ENCODE results near the gene SLC35A5. TPM values are rescaled to one million over a fixed set of nuclear protein-coding genes. Genes with fewer than 3 reads are reported as not detected.

Gene SLC35A5
- total RNA-seq, 1 donor, result 58.3 TPM

DNA sequence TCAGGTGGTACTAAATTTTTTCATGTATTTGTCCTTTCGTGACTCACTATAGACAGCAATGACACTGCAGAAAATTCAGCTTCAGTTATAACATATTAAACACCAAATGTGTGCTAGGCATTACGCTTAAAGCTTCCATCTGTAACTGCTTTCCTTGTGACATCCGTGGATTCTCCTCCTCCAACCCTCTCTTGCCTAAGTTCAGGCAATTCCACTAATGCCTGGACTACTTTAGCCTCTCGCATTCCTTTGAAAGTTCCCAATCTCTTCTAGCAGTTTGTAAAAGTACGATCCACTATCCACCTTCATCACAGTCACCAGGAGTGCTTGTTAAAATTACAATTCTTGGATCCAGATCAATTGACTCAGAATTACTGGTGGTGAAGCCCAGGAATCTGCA lies 61.4 kb downstream of the SLC35A5 start:
- no peak for TF ChIP-seq CTCF (IDR thresholded peaks at IDR 0.05; ENCODE audit: extremely low read depth, low read depth, low read length)
- H3K27me3 ChIP-seq (ENCODE audit: insufficient read depth, low read length), result no peaks in the 10 kb centered on the region

GRCh38 chr3:112623717-112624116 lies 61.9 kb downstream of the SLC35A5 start:
- no peak overlapping the region for H2AFZ ChIP-seq (ENCODE audit: low read length)
- H3K9me3 ChIP-seq (ENCODE audit: low read depth, low read length), result no peaks in the 10 kb centered on the region
- peaks cover 27% of the 10 kb centered on the region for H4K20me1 ChIP-seq (ENCODE audit: insufficient read depth, low read length)
- H3K4me2 ChIP-seq (ENCODE audit: insufficient read depth, low read length), result no peak overlapping the region
- peaks cover 94% of the 10 kb centered on the region for H3K36me3 ChIP-seq (ENCODE audit: insufficient read depth, low read length)
- H3K4me3 ChIP-seq (ENCODE audit: insufficient read depth, low read length), result no peak overlapping the region
- no peak for TF ChIP-seq CTCF (IDR thresholded peaks at IDR 0.05; ENCODE audit: extremely low read depth, low read depth, low read length)
- H3K79me2 ChIP-seq (ENCODE audit: insufficient read depth, low read length), result peaks cover 69% of the 10 kb centered on the region
- peaks cover 35% of the 10 kb centered on the region for H3K4me1 ChIP-seq (ENCODE audit: insufficient read depth, low read length)
- DNase-seq (ENCODE audit: insufficient read length, low spot score, missing footprints), result no peak
- H3K27me3 ChIP-seq (ENCODE audit: insufficient read depth, low read length), result no peaks in the 10 kb centered on the region
- H3K27ac ChIP-seq (ENCODE audit: low read depth, low read length), result peak overlapping the region; percentile 43

More for the DNA sequence above, 61.4 kb downstream of the SLC35A5 start:
- no peaks in the 10 kb centered on the region for H3K9me3 ChIP-seq (ENCODE audit: low read depth, low read length)
- H2AFZ ChIP-seq (ENCODE audit: low read length), result no peak overlapping the region
- H3K4me1 ChIP-seq (ENCODE audit: insufficient read depth, low read length), result peaks cover 35% of the 10 kb centered on the region
- peaks cover 64% of the 10 kb centered on the region for H3K79me2 ChIP-seq (ENCODE audit: insufficient read depth, low read length)
- DNase-seq (ENCODE audit: insufficient read length, low spot score, missing footprints), result no peak
- peaks cover 94% of the 10 kb centered on the region for H3K36me3 ChIP-seq (ENCODE audit: insufficient read depth, low read length)
- H3K27ac ChIP-seq (ENCODE audit: low read depth, low read length), result peak overlapping the region; percentile 43
- peaks cover 27% of the 10 kb centered on the region for H4K20me1 ChIP-seq (ENCODE audit: insufficient read depth, low read length)
- H3K4me2 ChIP-seq (ENCODE audit: insufficient read depth, low read length), result no peak overlapping the region
- H3K4me3 ChIP-seq (ENCODE audit: insufficient read depth, low read length), result no peak overlapping the region

DNA sequence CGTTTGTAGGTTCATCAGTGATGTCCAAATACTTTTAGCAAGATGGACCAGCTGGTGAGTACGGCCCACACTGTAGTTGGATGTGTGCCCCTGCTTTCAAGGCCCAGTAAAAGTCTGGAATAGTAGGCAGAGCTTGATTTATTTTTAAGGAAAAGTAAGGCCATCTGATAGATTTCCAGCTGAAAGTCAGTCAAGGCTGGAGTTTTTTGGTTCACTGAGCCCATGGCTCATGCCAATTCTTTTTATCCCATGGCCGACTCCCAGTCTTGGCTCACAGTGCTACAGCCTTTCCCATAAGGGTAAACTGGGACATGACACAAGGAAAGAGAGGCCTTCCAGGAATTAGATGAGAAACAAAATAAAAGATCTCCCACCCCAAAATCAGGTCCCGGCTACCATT lies 65.6 kb downstream of the SLC35A5 start:
- no peak overlapping the region for H3K4me3 ChIP-seq (ENCODE audit: insufficient read depth, low read length)
- peak overlapping the region; percentile 14 for H3K27ac ChIP-seq (ENCODE audit: low read depth, low read length)
- no peaks in the 10 kb centered on the region for H3K9me3 ChIP-seq (ENCODE audit: low read depth, low read length)
- no peak for TF ChIP-seq CTCF (IDR thresholded peaks at IDR 0.05; ENCODE audit: extremely low read depth, low read depth, low read length)
- H3K4me2 ChIP-seq (ENCODE audit: insufficient read depth, low read length), result no peak overlapping the region
- no peak overlapping the region for H2AFZ ChIP-seq (ENCODE audit: low read length)
- peaks cover 55% of the 10 kb centered on the region for H3K4me1 ChIP-seq (ENCODE audit: insufficient read depth, low read length)
- peaks cover 78% of the 10 kb centered on the region for H3K79me2 ChIP-seq (ENCODE audit: insufficient read depth, low read length)
- H3K36me3 ChIP-seq (ENCODE audit: insufficient read depth, low read length), result peaks cover 93% of the 10 kb centered on the region
- H3K27me3 ChIP-seq (ENCODE audit: insufficient read depth, low read length), result no peaks in the 10 kb centered on the region
- peaks cover 37% of the 10 kb centered on the region for H4K20me1 ChIP-seq (ENCODE audit: insufficient read depth, low read length)
- no peak for DNase-seq (ENCODE audit: insufficient read length, low spot score, missing footprints)

DNA sequence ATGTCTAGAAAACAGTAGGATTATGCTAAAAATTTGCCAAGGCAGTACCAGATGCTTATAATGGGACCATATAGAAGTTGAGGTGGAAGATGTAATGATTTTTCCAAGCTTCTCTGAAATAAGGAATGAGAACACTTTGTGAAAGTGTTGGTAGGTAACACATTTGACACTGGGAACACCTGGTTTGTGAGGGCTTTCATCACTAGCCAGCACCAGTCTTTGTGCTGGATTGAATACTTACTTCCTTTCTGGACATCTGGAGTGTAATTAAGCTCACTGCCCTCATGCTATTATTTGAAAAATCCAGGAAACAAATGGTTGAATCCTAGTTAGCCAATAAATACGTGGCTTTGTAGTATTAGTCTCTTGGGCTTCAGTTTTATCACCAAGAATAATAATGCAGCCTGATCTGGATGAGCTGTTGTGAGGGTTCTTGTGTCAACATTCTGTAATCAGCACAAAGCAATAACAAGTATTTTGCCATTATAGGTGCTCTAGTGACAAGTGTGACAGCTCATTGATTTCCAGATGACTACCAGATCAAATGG lies 66.1 kb downstream of the SLC35A5 start:
- Histone ChIP-seq H3K4me3 (ENCODE audit: insufficient read depth, low read length) (no peak overlapping the region), H3K36me3 (ENCODE audit: insufficient read depth, low read length) (peaks cover 95% of the 10 kb centered on the region), H4K20me1 (ENCODE audit: insufficient read depth, low read length) (peaks cover 40% of the 10 kb centered on the region), H3K4me1 (ENCODE audit: insufficient read depth, low read length) (peaks cover 60% of the 10 kb centered on the region), H3K4me2 (ENCODE audit: insufficient read depth, low read length) (no peak overlapping the region), H3K9me3 (ENCODE audit: low read depth, low read length) (no peaks in the 10 kb centered on the region), H3K79me2 (ENCODE audit: insufficient read depth, low read length) (peaks cover 81% of the 10 kb centered on the region), H2AFZ (ENCODE audit: low read length) (no peak overlapping the region), H3K27me3 (ENCODE audit: insufficient read depth, low read length) (no peaks in the 10 kb centered on the region), H3K27ac (ENCODE audit: low read depth, low read length) (peak overlapping the region; percentile 14)
- no peak for TF ChIP-seq CTCF (IDR thresholded peaks at IDR 0.05; ENCODE audit: extremely low read depth, low read depth, low read length)
- no peak for DNase-seq (ENCODE audit: insufficient read length, low spot score, missing footprints)
